ENCODE results near the gene TTC16. TPM values are rescaled to one million over a fixed set of nuclear protein-coding genes. Genes with fewer than 3 reads are reported as not detected.
A peak's percentile ranks its signal among the peaks of the same experiment; 100 is the strongest.

The TTC16 gene
- total RNA-seq, 4 donors from 2014 or later, result 0.16 to 0.21 TPM; not detected in 2

GRCh38 chr9:127769101-127769500, 53.2 kb downstream of the TTC16 start:
- Histone ChIP-seq H3K27ac (peak overlapping the region; percentile 69), H3K27me3 (no peaks in the 10 kb centered on the region), H3K9me3 (no peaks in the 10 kb centered on the region), H3K36me3 (no peaks in the 10 kb centered on the region), H3K4me3 (no peak overlapping the region), H3K4me1 (peaks cover 42% of the 10 kb centered on the region)
- DNase-seq (ENCODE audit: low spot score in 2 of 2), result no peak
- WGBS, result 86% methylated on average over 5 of the region's 5 CpGs
- TF ChIP-seq CTCF (IDR thresholded peaks at IDR 0.05), result no peak
- no peak for TF ChIP-seq EP300 (IDR thresholded peaks at IDR 0.05)
- TF ChIP-seq POLR2A (IDR thresholded peaks at IDR 0.05), result no peak
- no peak for TF ChIP-seq POLR2AphosphoS5 (IDR thresholded peaks at IDR 0.05)

DNA sequence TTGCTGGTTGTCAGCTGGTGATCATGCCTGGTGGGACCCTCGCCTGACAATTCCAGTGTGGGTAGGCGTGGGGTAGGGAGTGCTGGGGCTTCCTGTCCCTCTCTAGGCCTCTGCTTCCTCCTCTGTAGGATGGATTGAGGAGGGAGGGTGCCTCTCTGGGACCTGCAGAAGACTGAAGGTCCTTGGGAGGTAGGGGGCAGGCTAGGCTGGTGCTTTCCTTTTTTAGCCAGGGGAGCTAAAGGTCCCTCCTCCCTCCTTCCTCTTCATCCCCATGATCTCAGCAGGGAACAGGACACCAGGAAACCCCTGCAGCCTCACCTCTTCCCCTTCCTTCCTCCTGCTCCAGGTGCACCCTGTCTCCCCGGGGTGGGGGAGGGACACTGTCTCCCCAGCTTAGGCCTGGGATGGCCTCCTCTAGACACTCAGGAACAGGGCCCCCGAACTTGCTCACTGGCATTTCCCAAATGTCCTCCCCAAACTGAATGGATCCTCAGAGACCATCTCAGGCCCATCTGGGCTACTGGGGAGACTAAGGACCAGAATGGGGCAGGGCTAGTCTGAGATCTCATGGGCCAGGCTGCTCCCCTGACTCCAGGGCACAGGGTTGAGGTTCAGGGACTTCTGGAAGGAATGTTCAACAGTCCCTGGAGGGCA, 54.2 kb downstream of the TTC16 start:
- H3K4me1 ChIP-seq, result peaks cover 40% of the 10 kb centered on the region

DNA sequence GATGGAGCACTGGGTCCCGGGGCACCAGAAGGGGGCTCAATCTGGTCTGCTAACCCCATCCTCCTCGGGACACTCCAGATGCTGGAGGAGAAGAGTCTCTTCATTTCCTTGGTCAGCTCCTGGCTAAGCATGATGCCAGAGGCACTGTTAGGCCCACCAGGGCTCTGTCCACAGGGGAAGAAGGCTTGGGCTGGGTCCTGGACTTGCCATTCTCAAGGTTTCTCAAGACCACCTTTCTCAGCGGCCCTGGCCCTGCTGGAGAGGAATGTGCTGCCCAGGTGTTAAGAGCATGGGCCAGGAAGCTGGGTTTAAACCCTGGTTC, 54.7 kb downstream of the TTC16 start:
- H3K36me3 ChIP-seq, result no peaks in the 10 kb centered on the region
- WGBS, result 43% methylated on average over 1 of the region's 3 CpGs
- H3K9me3 ChIP-seq, result no peaks in the 10 kb centered on the region
- peak overlapping the region; percentile 61 for H3K4me3 ChIP-seq
- peaks cover 40% of the 10 kb centered on the region for H3K4me1 ChIP-seq
- DNase-seq (ENCODE audit: low spot score in 2 of 2), result no peak
- peak overlapping the region; percentile 82 for H3K27ac ChIP-seq
- H3K27me3 ChIP-seq, result no peaks in the 10 kb centered on the region
- TF ChIP-seq EP300 (IDR thresholded peaks at IDR 0.05) (no peak), POLR2A (IDR thresholded peaks at IDR 0.05) (no peak), POLR2AphosphoS5 (IDR thresholded peaks at IDR 0.05) (no peak), CTCF (IDR thresholded peaks at IDR 0.05) (no peak)

More for the DNA sequence above, 54.2 kb downstream of the TTC16 start:
- Histone ChIP-seq H3K4me3 (peak overlapping the region; percentile 61), H3K27ac (peak overlapping the region; percentile 82), H3K27me3 (no peaks in the 10 kb centered on the region), H3K9me3 (no peaks in the 10 kb centered on the region), H3K36me3 (no peaks in the 10 kb centered on the region)
- 77% methylated on average over 4 of the region's 4 CpGs for WGBS
- no peak for TF ChIP-seq POLR2A (IDR thresholded peaks at IDR 0.05)
- TF ChIP-seq POLR2AphosphoS5 (IDR thresholded peaks at IDR 0.05), result no peak
- TF ChIP-seq EP300 (IDR thresholded peaks at IDR 0.05), result no peak
- no peak for TF ChIP-seq CTCF (IDR thresholded peaks at IDR 0.05)
- DNase-seq (ENCODE audit: low spot score in 2 of 2), result no peak

DNA sequence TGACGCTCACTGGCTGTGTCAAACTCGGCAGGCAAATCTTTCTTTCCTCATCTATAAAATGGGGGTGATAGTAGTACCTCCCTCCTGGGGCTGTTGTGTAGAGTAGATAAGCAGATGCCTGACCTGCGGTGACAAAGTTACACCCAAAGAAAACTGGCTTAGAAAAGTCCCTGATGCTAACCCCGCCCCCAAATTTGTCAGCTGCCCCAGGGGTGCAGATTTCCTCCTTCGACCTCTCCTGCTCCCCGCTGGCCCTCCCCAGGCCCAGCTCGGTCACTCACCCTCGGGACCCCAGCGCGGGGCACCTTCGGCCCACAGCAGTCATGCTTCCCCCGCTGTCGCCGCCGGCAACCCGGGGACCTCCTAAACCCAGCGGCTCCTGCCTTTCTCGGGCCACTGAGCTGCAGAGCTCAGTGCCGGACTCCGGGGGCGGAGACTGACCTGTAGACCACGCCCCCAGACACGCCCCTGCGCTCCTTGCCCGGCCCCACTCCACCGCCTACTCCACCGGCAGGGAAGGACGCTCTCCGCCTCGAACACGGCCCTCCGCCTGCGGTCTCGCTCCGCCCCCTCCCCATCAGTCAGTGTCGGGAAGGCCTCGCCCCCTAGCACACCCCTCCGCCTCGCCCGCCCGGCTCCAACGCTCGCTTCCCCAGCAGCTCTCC, 55.2 kb downstream of the TTC16 start:
- Histone ChIP-seq H3K9me3 (no peaks in the 10 kb centered on the region), H3K36me3 (no peaks in the 10 kb centered on the region), H3K27ac (peak overlapping the region; percentile 82), H3K4me1 (peaks cover 40% of the 10 kb centered on the region), H3K27me3 (no peaks in the 10 kb centered on the region), H3K4me3 (peak overlapping the region; percentile 61)
- DNase-seq (ENCODE audit: low spot score in 2 of 2), result peak; percentile 99
- no peak for TF ChIP-seq CTCF (IDR thresholded peaks at IDR 0.05)
- TF ChIP-seq POLR2AphosphoS5 (IDR thresholded peaks at IDR 0.05), result peak in 1 of 3 donors; percentile 24
- TF ChIP-seq EP300 (IDR thresholded peaks at IDR 0.05), result no peak
- no peak for TF ChIP-seq POLR2A (IDR thresholded peaks at IDR 0.05)
- 8% methylated on average over 17 of the region's 43 CpGs for WGBS

DNA sequence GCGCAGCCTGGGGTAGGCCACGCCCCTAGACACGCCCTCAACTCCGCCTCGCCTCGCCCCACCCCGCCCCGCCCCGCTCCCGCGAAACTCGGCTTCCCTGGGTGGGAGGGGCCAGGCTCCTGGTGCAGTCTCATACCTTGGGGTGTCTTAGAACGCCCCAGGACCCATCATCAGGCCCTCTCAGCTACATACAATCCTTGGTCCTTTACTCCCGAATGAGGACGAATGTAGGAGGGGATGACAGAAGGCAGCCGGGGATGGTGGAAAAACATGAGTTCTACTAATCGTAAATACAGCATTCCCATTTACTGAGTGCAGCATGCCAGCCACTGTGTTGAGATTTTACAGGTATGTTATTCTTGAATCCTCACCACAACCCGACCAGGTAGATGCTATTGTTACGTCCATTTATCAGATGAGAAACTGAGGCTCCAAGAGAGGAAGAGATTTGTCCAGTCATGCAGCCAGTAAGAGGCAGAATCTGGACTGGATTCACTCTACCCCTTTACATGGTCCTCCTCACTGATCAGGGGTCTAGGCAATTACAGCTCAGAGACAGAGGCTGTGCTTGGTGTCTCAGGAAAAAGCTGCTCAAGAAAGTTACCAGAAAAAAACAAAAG, 55.8 kb downstream of the TTC16 start:
- H3K4me1 ChIP-seq, result peaks cover 40% of the 10 kb centered on the region
- no peaks in the 10 kb centered on the region for H3K36me3 ChIP-seq
- no peaks in the 10 kb centered on the region for H3K9me3 ChIP-seq
- WGBS, result 10% methylated on average over 6 of the region's 19 CpGs
- no peak for DNase-seq (ENCODE audit: low spot score in 2 of 2)
- no peak for TF ChIP-seq POLR2A (IDR thresholded peaks at IDR 0.05)
- no peak for TF ChIP-seq CTCF (IDR thresholded peaks at IDR 0.05)
- no peak for TF ChIP-seq POLR2AphosphoS5 (IDR thresholded peaks at IDR 0.05)
- TF ChIP-seq EP300 (IDR thresholded peaks at IDR 0.05), result no peak
- H3K27me3 ChIP-seq, result no peaks in the 10 kb centered on the region
- H3K27ac ChIP-seq, result no peak overlapping the region
- H3K4me3 ChIP-seq, result peak overlapping the region; percentile 61

Measured in suprapubic skin (tissue), 4 donors.